HT1080 (cell line): Measurements from ENCODE around the gene TCF7L2. TPM values are rescaled to one million over a fixed set of nuclear protein-coding genes. Genes with fewer than 3 reads are reported as not detected.

Source experiments
- DNase-seq: peaks from one replicate; pipeline ENCODE4 v3.0.0-alpha.2; 2015; ENCODE audit warnings: low read depth
- total RNA-seq: library from RNA; depleted of rRNA; stranded (reverse); fragments of >200 nt; shearing (Covaris generic); gene quantifications from 2 replicates; pipeline ENCODE4 v1.2.3, GENCODE V29; 2014

The TCF7L2 gene
- total RNA-seq, 1 experiment from 2014 or later: 9.6 TPM

DNA sequence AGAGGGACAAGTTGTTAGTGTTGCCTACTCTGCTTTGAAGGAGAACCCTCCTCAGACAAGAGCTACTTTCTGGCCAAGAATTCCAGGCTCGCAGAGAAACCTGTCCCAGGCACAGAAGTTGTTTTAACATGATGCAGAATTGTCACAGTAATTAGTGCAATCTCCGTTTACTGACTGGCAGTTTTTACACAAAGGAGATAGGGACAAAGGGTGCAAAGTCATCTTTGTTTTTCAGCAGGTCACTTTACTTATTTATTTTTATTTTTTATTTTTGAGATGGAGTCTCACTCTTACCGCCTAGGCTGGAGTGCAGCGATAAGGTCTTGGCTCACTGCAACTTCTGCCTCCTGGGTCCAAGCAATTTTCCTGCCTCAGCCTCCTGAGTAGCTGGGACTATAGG is 12.3 kb downstream of the TCF7L2 start:
- DNase-seq: no peak

DNA sequence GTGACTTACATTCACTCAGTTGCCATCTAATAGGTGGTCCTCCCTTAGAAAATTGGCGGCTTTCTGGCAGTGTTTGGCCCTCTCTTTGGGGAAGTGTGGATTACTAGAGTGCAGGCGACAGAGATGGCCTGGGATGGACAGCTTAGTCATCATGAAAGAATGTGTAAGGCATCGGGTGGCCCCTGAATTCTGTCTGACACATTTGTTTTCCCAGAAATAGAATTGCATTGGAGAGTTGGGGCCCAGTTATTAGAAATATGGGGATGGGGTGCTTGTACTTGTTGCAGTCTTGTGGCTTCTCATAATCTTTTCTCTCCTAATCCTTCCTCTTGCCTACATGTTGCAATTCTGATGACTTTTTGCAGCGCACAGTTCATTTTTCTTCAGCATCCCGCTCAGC is 13.8 kb downstream of the TCF7L2 start:
- DNase-seq: peak; percentile 64

DNA sequence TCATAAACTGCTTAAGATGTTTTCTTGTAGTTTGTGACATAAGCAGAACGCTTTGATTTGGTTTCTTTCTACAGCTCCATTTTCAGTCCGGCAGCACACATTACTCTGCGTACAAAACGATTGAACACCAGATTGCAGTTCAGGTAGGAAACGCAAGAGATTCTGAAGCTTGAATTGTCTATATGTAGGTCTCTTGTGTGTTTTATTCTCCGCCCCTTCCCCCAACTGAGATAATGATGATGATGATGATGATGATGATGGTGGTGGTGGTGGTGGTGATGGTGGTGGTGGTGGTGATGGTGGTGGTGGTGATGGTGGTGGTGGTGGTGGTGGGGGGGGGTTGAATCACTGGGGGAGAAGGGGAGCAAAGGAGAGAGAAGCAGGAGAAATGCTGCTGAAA is 14.4 kb downstream of the TCF7L2 start:
- no peak for DNase-seq

DNA sequence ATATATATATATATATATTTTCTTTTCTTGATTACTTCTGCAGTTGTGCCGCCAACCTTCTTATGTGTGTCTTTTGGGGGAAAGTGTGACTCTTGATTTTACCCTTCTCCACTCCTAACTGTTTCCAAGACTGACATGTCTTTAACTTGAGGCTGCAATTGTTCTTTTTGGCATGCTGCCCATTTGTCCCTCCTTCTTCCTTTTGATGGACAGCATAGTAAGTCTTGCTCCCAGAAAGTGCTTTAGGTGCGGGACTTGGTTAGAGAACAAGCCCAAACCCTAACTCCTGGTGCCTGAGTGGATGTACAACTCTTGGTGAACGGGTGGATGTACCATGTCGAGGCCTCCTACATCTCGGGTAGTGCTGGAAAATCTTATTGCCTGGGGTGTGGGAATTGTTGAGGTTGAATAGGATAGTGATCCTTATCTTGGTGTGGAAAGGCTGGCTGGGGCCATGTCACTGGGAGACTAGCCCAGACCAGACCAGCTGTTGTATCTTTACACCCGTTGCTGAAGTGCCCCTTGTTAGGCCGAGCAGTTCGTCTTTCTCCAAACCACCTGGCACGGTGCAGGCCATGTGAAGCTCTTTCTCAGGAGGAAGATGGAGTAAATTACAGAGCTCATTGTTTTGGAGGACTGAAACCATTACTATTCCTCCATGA is 16.3 kb downstream of the TCF7L2 start:
- DNase-seq: no peak

DNA sequence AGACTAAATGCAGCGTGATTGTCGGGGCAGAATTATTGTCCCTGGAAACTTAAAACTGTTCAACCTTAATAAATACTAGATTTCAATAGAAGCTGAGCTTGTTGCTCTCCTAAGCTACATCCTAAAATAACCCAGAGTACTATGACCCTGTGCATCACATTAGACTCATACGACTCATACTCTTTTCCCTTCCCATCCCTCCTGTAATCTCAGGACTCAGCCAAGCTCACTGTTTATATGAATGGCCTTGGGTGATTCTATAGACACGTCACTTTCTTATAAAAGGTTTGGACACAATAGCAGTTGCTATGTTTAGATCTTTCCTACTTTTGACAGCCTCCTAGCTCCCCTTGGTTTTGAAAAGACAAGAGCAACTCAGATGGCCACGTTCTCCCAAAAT is 17.2 kb downstream of the TCF7L2 start:
- DNase-seq: peak; percentile 88

DNA sequence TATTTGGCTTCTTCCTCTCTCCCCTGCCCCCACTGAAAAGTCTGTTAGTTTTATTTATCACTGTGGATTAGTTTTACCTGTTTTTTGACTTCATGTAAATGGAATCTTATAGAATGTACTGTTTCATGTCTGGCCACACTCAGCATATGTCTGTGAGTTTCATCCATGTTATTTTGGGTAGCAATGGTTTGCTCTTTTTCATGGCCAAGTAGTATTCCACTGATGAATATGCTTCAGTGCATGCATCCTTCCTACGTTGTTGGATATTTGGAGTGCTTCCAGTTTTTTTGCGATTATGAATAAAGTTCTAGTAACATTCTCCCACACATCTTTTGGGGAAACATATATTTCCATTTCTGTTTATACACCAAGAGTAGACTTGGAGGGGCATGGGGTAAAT is 19.1 kb downstream of the TCF7L2 start:
- no peak for DNase-seq

DNA sequence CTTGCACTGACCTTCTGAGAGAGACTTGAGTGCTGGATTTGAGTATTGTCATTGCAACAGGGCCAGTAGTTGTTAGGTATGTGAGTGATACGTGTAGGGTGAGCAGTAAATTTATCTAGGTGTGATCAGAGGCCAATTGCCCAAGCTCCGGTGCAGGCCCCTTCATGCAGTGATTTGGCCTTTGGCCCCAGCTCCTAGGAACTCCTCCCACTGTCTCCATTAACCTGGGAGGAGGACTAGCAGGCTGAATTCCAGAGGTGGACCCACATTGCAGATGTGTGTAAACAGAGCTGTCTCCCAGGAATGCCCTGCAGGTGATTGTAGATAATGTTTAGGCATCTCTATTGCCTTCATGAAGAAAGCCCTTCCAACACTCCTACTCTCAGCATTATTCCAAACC is 19.5 kb downstream of the TCF7L2 start:
- no peak for DNase-seq

DNA sequence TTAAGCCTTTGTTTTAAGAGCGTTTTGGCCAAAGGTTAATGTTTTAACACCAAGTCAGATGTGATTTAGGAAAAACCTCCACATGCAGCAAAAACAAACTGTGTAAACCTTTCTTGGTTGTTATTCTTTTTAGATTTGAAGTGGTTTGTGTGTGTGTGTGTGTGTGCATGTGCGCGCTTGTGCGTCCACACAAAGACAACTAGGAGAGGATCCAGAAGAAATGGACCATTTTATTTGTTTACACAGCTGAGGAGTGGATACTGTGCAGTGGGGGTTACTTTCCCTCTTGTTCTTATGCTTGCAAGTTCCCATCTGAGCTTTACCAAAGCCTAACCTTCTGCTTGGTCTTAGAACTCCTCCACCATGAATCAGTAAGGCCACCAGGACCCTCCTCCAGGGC is 20.0 kb downstream of the TCF7L2 start:
- no peak for DNase-seq

DNA sequence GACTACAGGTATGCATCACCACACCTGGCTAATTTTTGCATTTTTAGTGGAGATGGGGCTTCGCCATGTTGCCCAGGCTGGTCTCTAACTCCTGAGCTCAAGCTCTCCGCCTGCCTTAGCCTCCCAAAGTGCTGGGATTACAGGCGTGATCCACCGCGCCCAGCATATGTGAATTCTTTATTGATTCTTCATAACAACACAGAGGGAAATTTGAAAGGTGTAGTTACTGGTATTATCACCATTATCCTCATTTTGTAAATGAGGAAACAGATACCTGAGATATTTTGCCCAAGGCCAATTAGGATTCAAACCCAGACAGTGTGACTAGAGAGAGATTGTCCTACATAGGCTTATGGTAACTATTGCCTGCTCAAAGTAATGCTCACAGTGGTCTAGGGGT is 22.6 kb downstream of the TCF7L2 start:
- DNase-seq: no peak

DNA sequence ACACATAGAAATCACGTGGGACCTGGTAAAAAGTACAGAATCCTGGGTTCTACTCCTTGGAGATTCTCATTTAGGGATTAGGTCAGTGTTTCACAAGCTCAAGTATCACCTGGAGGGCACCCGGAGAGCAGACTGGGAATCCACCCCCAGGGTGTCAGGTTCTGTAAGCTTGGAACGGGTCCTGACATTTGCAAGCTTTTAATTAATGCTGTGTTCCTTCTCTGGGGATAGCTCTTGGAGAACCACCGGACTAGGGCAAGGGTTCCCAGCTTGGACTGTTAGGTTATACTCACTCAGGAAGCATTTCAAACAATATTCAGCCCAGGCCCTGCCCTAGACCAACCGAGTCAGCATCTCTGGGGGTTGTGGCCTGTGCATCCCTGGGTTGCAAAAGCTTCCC is 23.0 kb downstream of the TCF7L2 start:
- no peak for DNase-seq

DNA sequence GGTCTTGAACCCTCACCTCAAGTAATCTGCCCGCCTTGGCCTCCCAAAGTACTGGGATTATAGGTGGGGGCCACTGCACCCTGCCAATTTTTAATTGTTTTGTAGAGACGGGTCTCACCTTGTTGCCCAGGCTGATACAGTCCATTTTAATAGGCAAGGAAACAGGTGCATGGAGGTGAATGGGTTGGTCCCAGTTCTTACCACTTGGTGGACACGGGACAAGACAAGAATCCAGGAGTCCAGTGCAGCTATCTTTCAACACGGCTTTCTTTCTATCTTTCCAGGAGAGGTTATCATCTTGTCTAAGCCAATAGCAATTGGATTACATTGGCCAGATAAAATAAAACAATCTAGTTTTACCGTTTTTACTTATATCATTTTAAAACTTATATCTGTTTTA is 23.8 kb downstream of the TCF7L2 start:
- DNase-seq: no peak

DNA sequence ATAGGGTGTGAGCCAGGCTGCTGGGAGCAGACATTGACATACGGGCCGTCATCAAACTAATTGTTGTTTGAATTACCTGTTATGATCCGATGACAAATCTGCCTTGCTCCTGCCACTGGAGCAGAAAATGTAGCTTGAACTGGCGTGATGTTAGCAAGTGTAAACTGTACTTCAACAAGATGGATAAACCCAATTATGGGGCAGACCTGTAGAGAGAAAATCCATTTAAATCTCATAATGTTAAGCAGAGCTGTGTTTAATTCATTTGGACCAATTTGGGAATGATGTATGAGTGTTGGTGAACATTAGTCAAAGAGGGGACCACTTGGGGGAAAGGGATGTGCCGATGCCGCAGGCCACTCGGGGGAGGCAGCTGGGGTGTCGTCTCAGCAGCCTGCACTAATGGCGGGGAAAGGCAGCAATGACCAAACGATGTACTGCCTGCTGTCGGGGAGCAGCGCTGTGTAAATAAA is 27.4 kb downstream of the TCF7L2 start:
- DNase-seq: no peak

DNA sequence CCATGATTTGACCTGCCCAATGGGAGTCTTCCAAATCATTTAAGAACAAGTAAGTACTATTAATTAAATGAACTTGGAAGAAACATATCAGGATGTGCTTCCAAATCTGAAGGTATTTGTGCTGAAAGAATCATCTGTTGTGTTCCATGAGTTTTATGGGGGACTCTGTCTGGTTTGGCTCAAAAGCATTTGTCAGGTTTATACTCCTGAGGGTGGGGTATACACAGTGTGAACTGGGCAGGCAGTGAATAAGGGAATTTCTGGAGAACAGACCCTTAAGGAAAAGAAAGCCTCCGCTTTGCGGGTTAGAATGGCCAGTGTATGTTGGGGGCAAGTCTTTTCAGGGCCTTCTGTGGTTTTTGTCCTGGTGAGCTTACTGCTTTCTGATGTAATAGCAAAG is 29.9 kb downstream of the TCF7L2 start:
- DNase-seq: no peak

DNA sequence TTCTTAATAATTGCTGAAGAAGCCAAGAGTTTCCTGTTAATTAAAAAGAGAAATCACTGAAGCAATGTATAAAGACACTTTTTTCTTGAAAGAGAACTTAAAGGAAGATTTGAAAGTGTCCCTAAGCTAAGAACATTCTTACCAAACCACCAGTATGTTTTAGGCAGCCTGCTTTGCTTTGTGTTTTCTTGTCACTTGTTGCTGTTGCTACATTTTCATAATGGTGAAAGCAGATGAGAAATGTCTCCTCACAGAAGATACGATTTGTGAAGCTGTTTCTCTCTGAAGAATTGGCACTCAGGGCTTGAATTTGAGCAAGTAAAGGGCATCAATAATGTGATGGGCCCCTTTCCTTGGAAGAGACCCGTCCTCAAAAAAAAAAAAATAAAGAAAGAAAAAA is 30.9 kb downstream of the TCF7L2 start:
- no peak for DNase-seq

DNA sequence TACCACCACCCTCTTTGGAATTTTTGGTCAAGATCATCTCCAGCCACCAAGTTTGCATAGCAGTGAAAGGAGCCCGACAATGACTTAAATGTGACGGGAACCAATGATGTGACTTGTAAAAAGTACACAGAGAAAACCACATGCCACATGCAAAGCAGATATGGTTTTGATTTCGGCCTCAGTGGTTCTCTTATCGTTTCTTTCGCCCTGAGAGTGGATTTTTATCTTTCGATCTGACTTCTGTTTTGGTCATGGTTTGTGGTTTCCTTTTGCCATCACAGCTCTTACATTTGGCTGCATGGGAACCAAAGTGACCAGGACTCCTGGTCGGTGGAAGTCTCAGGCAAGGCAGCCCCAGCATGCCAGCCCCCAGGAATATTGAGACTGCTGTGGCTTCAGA is 31.5 kb downstream of the TCF7L2 start:
- DNase-seq: peak; percentile 16

DNA sequence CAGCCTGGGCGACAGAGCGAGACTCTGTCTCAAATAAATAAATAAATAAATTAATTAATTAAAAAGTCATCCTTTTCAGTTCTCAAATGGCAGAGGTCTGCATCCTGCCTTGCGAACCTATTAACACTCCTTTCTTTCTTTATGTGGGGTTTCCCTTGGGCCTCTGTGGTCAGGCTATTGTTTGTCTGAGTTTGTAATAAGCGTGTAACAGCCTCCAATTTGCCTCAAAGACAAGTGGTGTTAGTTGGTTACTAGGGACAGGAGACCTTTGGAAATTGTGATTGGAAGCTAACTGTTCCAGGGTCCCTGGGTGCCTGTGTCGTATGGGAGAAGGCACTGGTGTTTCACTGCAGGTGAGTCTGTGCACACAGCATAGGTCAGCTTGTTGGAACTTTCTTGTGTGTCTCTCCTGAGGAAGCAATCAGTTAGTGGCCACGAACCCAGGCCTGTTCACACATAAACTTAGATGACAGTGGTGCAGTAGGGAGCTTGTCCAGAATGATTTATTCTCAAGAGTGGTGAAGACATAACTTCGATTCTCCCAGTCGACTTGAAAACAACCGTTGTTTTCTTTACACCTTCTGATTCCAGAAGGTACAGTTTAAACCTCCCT is 33.5 kb downstream of the TCF7L2 start:
- DNase-seq: no peak

DNA sequence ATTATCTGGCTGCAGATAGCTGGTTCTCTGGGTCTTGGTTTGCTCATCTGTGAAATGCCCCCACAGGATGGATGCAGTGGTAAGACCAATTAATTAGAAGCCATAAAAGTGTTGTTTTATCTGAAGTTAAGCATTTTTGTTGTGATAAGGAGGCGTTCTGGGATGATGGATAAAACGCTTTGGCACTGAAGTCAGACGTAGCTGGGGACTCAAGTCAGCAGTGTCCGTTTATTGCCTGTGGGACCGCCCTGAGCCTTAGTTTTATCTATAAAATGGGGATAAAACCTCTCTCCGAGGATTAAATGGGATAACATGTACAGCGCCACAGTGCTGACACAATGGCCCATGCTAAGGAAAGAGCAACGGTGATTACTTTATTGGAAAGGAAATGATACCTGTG is 34.7 kb downstream of the TCF7L2 start:
- DNase-seq: no peak

DNA sequence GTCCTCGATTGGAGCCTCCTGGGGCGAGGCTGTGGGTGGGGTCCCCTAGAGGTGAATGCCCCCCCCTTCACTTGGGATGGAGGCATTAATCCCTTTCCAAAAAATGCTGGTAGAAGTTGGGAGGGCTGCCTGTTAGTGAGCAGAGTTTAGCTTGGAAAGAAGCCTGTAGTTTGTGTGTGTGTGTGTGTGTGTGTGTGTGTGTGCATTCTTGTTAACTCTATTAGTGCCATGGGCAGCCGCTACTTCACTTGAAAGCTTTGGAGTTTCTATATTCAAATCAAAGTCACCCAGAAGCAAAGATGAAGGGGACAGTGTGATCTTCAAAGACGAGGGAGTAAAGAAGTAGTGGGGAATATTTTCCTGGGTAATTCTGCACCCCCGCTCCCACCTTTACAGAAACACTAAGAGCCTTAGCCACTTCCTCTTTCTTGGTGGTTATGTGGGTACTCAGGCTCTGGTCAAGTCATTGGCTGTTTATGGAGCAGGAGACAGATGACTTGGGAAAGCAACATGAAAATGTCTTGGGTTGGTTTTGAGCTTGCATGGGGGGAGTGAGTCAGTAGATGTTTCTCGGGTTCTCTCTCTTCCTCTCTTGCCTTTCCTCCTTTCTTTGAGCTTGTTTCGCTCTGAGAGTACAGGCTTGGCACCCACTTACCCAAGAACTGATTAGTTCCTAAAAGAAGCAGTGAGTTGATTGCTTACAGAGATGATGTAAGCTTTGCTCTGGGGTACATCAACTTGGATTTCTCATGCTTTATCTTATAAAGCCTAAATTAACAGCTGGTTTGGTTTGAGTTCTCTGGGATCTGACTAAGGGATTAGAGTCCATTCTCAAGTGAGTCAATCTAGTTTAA is 35.9 kb downstream of the TCF7L2 start:
- DNase-seq: peak; percentile 85

DNA sequence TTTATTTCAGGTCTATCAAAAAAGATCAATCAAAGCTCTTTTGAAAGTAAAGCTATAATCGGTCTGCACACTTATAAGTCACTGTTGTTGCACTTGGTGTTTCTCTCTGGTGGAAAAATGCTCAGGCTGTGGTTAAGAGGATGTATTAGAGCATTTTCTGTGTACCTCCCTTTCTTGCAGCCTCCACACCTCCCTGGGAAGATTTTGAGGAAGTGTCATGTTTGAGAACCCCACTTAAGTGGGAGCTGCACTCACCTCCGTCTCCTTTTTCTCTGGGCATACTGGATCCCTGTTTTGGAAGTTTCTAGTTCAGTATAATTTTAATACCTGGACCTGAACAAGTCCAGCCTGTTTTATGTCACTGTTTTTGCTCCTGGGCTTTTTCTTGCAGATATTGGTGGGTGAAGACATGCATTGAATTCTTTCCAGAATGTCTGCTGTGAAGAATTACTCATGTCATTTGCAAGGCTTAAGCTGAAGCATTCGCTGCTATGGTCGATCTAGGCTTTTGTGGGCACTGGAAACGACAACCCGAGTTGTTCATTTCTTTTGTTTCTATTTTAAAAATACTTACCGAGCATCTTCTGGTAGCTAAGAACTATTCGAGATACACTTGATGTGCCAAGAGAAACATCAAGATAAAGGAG is 36.6 kb downstream of the TCF7L2 start:
- no peak for DNase-seq

DNA sequence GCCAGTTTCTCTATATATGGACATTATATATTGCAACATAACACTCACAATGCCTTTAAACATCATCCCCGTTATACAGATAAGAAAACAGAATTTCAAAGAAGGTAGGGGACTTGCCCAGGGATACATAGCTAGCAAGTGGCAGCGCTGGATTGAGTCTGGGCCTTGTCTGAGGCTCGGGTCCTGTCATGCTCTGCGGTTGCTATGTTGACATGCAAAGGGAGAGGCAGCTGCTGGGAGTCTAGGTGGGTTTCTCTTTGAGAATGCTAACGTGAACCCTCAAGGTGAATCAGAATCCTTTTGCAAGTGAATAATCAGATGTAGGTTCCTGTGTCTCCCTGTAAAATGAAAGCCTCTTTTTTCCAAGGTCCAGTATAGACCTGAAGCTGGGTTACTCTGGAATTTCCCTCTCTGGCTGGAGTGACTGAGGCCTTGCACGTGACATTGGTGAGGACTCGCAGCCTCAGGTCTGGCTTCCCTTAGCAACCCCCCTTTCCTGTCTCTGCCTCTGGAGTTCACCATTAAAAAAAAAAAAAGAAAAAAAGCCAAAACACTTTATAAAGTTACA is 38.9 kb downstream of the TCF7L2 start:
- DNase-seq: no peak

DNA sequence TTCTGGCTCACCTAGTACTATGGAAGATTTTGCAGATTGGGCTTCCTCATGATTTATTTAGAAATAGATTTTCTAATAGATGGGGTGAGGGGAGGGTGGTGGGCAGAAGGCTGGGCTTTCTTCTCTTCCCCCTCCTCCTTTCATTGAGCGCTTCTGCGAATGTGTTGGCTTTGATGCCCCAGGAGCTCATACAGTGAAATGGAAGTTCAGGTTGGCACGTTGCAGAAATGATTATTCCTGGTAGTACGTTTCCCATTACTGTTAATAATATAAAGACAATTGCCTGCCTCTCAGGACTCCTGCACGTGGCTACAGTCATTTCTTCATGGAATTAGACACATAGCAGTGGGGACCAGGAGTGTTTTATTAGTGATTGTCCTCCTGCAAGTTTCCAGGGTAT is 39.8 kb downstream of the TCF7L2 start:
- no peak for DNase-seq

DNA sequence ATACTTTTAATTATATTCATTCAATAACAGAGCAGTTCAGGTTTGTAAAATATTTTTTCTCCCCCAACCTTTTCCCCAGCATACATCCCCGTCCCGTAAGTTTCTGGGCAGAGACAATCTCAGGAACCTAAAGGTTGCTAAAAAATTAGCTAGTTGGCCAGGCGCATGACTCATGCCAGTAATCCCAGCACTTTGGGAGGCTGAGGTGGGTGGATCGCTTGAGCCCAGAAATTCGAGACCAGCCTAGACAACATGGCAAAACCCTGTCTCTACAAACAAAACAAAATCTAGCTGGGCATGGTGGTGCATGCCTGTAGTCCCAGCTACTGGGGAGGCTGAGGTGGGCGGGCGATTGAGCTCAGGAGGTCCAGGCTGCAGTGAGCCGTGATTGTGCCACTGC is 40.2 kb downstream of the TCF7L2 start:
- peak; percentile 27 for DNase-seq
